ENCODE data around the gene SDHAF3. TPM values are rescaled to one million over a fixed set of nuclear protein-coding genes. Genes with fewer than 3 reads are reported as not detected.

Gene SDHAF3
- total RNA-seq, 4 donors from 2014 or later, result 9.6 to 16.7 (median 14.4) TPM

GRCh38 chr7:97218767-97219166, 101.3 kb downstream of the SDHAF3 start:
- Histone ChIP-seq H3K36me3 (no peaks in the 10 kb centered on the region), H3K27me3 (no peaks in the 10 kb centered on the region), H3K9me3 (peaks cover 0 to 5% (median 0%) of the 10 kb centered on the region in 4 donors), H3K4me3 (no peak overlapping the region), H3K27ac (no peak overlapping the region), H3K4me1 (peaks cover 0 to 5% (median 0%) of the 10 kb centered on the region in 4 donors)
- WGBS, 2 donors, result 35 to 40% methylated on average over 2 of the region's 2 CpGs
- TF ChIP-seq EP300 (IDR thresholded peaks at IDR 0.05) (no peak), POLR2A (IDR thresholded peaks at IDR 0.05) (no peak), CTCF (IDR thresholded peaks at IDR 0.05) (no peak)
- DNase-seq (ENCODE audit: low spot score in 2 of 2), result no peak

DNA sequence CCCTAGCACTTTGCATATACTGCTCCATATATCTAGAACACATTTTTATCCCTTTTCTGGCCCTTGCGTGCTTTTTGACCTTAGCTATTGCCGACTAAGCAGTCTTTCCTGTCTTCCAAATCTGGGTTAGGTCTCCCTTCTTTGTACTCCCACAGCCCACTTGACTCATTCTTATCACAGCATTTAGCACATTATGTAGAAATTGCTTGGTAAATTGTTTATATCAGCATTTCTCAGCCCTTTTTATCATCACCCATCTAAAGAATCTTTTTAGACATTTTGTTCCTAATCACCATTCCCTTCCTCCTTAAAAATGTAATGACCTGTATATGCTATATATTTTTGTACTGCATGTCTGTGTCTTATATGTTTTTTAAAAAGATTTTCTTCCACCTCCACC, 101.7 kb downstream of the SDHAF3 start:
- Histone ChIP-seq H3K4me3 (no peak overlapping the region), H3K4me1 (peaks cover 0 to 5% (median 0%) of the 10 kb centered on the region in 4 donors), H3K9me3 (peaks cover 0 to 5% (median 0%) of the 10 kb centered on the region in 4 donors), H3K27me3 (no peaks in the 10 kb centered on the region), H3K36me3 (no peaks in the 10 kb centered on the region), H3K27ac (no peak overlapping the region)
- TF ChIP-seq CTCF (IDR thresholded peaks at IDR 0.05), result no peak
- no peak for TF ChIP-seq EP300 (IDR thresholded peaks at IDR 0.05)
- TF ChIP-seq POLR2A (IDR thresholded peaks at IDR 0.05), result no peak
- no peak for DNase-seq (ENCODE audit: low spot score in 2 of 2)
- WGBS, 2 donors, result 81 to 91% methylated on average over 2 of the region's 2 CpGs

DNA sequence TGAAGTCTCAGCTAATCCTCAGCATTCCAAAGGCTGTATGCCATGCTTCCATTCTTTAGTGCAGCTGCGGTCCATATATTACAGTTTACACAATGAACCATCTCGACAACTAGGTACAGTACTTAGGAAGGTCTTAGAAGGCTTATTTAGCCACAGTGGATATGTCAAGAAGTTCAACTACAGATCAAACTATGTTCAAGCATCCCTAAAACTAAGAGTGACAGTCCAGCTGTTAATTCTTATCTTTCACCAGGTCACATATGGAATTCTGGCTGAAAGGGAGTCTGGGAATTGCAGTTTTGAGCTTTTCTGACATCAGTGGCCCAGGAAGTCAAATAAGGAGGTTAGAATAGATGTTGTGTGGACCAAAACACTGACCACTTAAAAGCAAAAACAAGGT, 106.8 kb downstream of the SDHAF3 start:
- 86 to 89% methylated on average over 2 of the region's 2 CpGs for WGBS, 2 donors
- H3K27ac ChIP-seq, result no peak overlapping the region
- peaks cover 0 to 4% (median 0%) of the 10 kb centered on the region in 4 donors for H3K4me1 ChIP-seq
- no peaks in the 10 kb centered on the region for H3K36me3 ChIP-seq
- no peak overlapping the region for H3K4me3 ChIP-seq
- no peaks in the 10 kb centered on the region for H3K9me3 ChIP-seq
- H3K27me3 ChIP-seq, result no peaks in the 10 kb centered on the region
- DNase-seq (ENCODE audit: low spot score in 2 of 2), result no peak
- TF ChIP-seq POLR2A (IDR thresholded peaks at IDR 0.05) (no peak), EP300 (IDR thresholded peaks at IDR 0.05) (no peak), CTCF (IDR thresholded peaks at IDR 0.05) (no peak)

- 58 to 61% methylated on average over 3 of the region's 3 CpGs for WGBS, 2 donors
- no peak overlapping the region for H3K4me3 ChIP-seq
Measured at GRCh38 chr7:97226541-97226940, 109.0 kb downstream of the SDHAF3 start.

More at GRCh38 chr7:97226541-97226940, 109.0 kb downstream of the SDHAF3 start:
- peaks cover 0 to 4% (median 0%) of the 10 kb centered on the region in 4 donors for H3K4me1 ChIP-seq
- H3K9me3 ChIP-seq, result no peaks in the 10 kb centered on the region
- no peak for TF ChIP-seq CTCF (IDR thresholded peaks at IDR 0.05)
- no peak for TF ChIP-seq EP300 (IDR thresholded peaks at IDR 0.05)
- H3K36me3 ChIP-seq, result no peaks in the 10 kb centered on the region
- no peaks in the 10 kb centered on the region for H3K27me3 ChIP-seq
- H3K27ac ChIP-seq, result no peak overlapping the region
- no peak for DNase-seq (ENCODE audit: low spot score in 2 of 2)

Other genes starting within 250 kb of the SDHAF3 start
- not detected for gene DLX6, start 112.1 kb upstream of the SDHAF3 start, total RNA-seq
- under 1 TPM in 1 of 4 donors, not detected in 3; 0.42 TPM for gene DLX5, start 92.9 kb upstream of the SDHAF3 start, total RNA-seq

Measured in tibial nerve (tissue), 4 donors.